ENCODE results near the gene SRSF1.
"Not testable (repeated sequence)": the region's sequence is repeated elsewhere in the genome, so short reads cannot be mapped to it uniquely, and the experiment has no call there.

The SRSF1 gene

DNA sequence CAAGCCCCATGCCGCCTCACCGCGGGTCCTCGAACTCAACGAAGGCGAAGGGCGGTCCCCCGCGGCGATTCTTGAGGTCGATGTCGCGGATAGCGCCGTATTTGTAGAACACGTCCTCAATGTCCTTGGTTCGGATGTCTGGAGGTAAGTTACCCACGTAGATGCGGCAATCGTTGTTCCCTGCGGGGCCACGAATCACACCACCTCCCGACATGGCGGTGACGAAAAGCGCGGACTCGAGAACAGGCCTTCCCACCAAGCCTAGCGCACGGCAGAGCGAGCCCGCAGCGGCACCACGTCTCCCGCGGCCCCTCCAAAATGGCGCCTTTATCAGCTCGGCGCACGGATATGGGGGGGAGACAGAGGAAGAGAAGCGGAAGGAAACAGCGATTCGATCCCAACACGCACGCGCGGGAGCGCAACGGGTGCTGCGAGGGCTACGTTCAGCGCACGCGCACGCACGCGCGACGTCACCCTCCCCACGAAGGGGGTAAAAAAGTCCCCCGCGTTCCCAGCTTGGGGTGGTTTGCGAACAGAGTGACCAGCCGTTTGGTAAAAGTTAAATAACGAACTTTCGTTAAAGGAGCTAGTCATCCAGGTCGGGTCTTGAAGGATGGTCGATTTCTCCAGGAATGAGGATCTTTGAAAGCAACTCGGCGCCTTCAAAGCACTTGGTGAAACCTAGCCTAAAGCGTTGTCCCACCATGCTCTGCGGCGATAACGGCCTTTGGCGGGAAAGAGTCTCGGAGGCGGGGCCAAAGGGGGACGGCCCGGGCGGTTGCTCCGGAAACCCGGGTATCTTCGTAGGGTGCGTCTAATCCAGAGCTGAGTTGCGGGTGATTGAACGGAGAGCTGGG is at the start of gene SRSF1:
Gene SRSF1 (minus strand): TSS at position 323 of the 857 bp plus-strand sequence. CDS start 109 bp downstream, at position 214.
- peak; percentile 95 for DNase-seq (ENCODE audit: low read depth)

- no peak for DNase-seq (ENCODE audit: low read depth)
These were observed 49.4 kb upstream of the SRSF1 start for GRCh38 chr17:58056476-58056875.

DNA sequence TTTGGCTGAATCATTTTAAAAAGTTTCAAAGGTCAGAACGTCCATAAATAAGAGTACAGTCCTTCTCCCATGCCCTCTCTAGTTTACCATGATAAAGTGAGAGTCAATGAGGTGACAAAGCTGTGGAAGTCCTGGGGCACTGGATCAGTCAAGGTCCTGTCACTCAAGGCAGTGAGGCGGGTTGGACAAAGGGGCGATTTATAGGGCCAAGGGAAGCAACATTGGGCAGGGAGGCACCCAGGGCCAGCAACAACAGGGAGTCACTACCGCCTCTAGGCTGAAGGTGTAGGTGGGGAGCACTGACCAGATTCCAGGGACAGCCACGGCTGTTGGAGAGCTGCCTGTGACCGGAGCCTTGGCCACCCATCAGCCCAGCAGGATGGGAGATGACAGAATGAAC is 47.6 kb upstream of the SRSF1 start:
- DNase-seq (ENCODE audit: low read depth), result no peak

GRCh38 chr17:58052945-58053715 is 46.1 kb upstream of the SRSF1 start:
- DNase-seq (ENCODE audit: low read depth), result no peak

- no peak for DNase-seq (ENCODE audit: low read depth)
These were observed 45.4 kb upstream of the SRSF1 start for GRCh38 chr17:58052407-58052806.

GRCh38 chr17:58051468-58051867 is 44.4 kb upstream of the SRSF1 start:
- DNase-seq (ENCODE audit: low read depth), result no peak

GRCh38 chr17:58050966-58051365 is 43.9 kb upstream of the SRSF1 start:
- no peak for DNase-seq (ENCODE audit: low read depth)

GRCh38 chr17:58049533-58049932 is 42.5 kb upstream of the SRSF1 start:
- DNase-seq (ENCODE audit: low read depth), result no peak

- no peak for DNase-seq (ENCODE audit: low read depth)
These were observed 40.5 kb upstream of the SRSF1 start for GRCh38 chr17:58047376-58048150.

DNA sequence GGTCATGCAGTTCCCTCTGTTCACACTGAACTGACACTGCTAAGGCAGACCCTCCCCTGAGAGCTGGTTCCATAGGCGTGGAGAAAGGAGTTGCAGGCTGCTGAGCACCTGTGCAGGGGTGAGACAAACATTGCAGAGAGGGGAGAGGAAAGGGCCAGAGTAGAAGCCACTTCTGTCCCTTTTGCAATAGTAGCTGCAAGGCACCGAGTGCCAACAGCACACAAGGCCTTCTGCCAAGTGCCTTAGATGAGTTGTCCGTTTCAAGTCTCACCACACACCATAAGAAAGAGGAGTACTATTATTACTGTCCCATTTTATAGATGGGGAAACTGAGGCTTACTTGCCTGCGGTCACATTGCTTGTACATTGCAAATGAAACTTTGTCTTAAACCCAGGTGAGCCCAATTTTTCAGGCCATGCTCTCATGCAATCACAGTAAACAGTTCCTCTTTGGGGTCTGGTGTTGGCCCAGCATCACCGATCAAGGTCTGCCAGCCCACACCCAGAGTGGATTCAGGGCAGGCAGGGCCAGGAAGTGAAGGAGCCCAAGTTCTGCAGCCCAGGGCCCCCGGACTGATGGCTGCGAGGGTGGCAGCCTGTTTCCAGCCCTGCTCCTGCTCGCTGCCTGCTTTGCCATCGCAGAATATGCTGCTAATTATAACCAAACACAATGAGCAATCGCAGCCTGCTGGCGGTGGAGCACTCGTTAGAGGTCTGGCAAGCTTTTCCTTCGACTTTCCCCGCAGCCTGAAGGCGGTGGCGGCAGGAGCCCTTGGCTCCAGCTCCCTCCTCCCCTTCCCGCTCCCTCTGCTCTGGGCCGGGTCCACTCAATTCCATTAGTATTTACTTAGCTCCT is 39.4 kb upstream of the SRSF1 start:
- DNase-seq (ENCODE audit: low read depth), result no peak

DNA sequence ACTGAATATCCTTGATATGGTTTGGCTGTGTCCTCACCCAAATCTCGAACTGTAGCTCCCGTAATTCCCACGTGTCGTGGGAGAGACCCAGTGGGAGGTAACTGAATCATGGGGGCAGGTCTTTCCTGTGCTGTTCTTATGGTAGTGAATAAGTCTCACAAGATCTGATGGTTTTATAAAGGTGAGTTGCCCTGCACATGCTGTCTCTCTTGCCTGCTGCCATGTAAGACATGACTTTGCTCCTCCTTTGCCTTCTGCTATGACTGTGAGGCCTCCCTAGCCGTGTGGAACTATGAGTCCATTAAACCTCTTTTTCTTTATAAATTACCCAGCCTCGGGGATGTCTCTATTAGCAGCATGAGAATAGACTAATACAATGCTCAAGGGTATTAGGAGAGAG is 37.2 kb upstream of the SRSF1 start:
- not testable (repeated sequence) for DNase-seq (ENCODE audit: low read depth)

DNA sequence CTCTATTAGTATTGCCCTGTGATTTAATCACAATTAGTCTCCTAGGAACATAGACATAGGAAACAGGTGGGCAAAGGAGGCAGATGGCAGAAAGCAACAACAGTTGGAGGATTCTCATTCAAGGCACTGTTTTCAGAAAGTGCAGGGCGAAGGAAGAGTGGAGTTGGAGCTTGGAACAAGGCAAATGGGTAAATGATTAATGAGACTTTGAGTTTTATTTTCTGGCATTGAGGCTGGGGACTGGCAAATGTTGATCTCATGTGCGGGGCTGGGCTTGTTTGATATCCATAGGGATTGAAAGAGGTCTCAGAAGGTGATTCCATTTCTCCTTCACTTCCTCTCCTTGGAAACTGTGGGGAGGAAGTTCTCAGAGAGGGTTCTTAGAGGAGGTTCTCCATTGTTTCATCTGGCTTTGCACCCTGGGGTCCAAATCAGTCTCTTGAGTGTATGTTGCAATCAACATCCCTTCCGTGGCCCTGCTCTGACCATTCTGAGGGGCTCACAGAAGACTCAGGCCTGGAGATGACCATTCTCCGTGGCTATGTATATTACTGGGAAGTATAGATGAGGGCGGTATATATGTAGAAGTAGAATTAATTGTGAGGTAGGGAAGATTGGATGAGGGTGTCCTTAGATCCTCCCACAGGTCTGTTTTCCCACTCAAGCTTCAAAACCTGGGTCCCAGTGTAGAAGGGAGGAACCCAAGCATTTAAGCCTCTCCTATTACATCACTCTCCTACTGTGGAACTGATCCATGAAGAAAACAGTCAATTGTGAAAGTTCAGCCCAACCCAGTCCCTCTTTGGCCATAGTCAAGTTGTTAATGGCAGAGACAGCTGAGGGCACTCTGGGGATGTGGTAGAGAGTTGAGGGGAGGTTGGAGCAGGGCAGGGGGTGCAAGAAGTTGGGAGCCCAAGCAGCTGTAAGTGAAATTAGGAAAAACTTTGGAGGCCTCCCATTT is 36.5 kb upstream of the SRSF1 start:
- no peak for DNase-seq (ENCODE audit: low read depth)

GRCh38 chr17:58041161-58041560 is 34.1 kb upstream of the SRSF1 start:
- no peak for DNase-seq (ENCODE audit: low read depth)

DNA sequence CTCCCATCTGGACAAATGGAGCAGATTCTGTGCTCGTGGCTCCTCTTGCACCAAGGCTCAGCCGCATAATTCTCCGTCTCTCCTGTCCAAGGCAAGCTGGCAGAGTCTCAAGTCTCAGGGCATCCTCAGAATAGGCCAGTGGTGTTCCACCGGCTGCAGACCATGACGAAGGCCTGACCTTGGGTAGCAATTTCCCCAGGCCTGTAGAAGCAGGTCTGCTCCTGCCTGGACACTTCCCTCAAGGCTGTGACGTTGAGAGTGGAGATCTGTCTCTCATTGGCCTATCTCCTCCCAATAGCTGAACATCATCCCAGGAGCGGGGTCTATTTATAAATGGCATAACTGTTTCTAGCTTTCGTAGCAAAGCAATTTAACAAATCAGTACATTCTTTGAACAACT is 33.3 kb upstream of the SRSF1 start:
- DNase-seq (ENCODE audit: low read depth), result no peak

- no peak for DNase-seq (ENCODE audit: low read depth)
These were observed 32.9 kb upstream of the SRSF1 start for GRCh38 chr17:58039975-58040374.

GRCh38 chr17:58032691-58033415 is 25.8 kb upstream of the SRSF1 start:
- DNase-seq (ENCODE audit: low read depth), result no peak

DNA sequence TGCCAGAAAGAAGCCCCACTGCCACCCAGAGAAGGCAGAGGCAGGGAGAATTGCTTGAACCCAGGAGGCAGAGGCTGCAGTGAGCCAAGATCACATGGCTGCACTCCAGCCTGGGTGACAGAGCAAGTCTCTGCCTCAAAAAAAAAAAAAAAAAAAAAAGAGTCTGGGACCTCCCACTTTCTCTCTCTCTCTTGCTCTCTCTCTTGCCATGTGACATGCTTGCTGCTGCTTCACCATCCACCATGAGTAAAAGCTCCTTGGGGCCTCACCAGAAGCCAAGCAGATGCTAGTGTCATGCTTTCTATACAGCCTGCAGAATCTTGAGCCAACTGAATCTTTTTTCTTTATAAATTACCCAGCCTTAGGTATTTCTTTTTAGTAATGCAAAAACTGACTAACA is 21.5 kb upstream of the SRSF1 start:
- DNase-seq (ENCODE audit: low read depth), result no peak

GRCh38 chr17:58020401-58020800 is 13.4 kb upstream of the SRSF1 start:
- no peak for DNase-seq (ENCODE audit: low read depth)

DNA sequence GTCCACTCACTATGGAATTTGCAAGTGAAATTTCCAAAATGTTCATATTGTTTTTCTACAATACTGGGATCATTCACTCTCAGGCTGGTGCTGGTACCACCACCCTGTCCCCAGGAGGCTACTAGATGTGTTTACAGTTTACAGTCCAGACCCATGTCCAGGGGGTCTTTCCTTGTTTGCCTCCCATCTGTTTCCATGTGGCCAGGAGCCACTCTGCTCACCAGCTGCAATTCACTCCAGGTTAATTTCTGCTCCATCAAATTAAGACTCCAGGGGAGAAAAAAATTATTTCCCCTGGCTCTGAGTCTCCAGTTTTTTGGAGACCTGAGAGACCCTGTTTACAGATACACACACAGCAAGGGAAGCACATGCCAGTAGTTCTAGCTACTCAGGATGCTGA is 12.5 kb upstream of the SRSF1 start:
- no peak for DNase-seq (ENCODE audit: low read depth)

DNA sequence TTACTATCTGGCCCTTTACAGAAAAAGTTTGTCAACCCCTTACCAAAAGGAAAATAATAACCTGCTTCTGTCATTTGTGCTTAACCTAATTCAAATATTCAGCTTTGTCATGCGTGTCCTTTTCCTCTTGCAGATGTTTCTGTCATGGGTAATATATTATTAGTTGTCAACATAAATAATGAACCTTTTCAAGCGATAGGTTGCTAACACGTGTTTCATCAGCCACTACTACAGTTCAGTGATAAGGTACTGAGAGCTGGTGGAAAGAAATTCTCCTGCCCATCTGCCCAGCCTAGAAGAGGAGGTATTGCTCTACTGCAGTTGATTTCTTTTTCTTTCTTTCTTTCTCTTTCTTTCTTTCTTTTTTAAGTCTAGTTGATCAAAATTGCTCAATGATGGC is 12.0 kb upstream of the SRSF1 start:
- no peak for DNase-seq (ENCODE audit: low read depth)
